Stimulated activated CD4-positive, alpha-beta T cell treated with anti-CD3 and anti-CD28 coated beads, Interleukin-4, amount 100 ng/mL, for 1 hour (primary cell): ENCODE results near the gene TST.

Experiments
- DNase-seq: peaks from one replicate; pipeline ENCODE4 v3.0.0-alpha.2; 2020

TST gene

GRCh38 chr22:36979016-36979910 is 40.0 kb downstream of the TST start:
- DNase-seq: no peak

DNA sequence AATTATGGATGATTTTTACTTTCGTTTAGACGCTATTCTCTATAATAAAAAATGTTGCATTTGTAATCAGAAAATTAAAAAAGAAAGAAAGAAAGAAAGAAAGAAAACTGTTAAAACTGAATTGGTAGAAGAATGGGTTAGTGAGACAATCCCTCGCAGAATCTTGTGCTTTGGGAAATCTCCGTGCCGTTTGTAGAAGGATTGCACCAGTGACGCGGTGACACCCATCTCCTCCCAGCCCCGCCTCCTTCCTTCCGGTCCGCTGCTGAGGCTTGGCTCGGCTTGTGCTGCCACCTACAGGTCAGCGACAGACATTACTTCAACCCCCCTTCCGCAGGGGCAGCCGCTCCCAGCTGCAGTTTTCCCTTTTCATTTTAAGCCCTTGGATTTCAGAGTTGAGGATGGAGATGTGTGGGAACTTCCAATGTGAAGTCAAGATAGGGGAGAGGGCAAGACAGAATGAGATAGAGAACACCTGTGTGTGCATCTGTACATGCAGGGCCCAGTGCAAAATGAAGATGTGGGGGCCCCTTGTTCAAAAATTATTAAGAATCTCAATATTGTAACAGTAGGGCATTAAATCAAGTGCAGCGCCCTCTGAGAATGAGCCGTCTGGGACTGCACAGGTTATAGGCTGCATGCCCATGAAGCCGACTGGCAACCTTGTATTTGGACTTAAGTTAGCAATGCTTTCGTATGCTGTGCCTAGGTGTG is 41.1 kb downstream of the TST start:
- DNase-seq: peak; percentile 91

DNA sequence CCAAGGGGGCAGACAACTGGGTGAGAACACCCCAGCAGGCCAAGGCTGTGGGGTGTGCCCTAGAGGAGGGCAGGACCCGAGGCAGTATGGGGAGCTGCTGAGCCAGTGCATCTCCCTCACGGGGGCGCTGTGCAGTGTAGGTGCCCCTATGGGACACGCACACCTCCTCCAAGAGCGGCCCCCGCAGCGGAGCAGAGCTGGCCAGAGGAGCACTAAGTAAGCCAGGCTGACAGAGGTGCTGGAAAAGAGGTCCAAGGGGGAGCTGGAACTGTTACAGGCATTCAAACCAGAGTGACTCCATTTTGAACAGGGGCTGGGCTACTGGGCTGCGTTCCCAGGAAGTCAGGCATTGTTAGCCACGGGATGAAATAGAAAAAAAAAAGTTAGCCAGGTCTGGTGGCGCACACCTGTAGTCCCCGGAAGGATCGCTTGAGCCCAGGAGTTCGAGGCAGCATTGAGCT is 41.8 kb downstream of the TST start:
- DNase-seq: peak; percentile 85

GRCh38 chr22:36976606-36977005 is 42.6 kb downstream of the TST start:
- DNase-seq: no peak

DNA sequence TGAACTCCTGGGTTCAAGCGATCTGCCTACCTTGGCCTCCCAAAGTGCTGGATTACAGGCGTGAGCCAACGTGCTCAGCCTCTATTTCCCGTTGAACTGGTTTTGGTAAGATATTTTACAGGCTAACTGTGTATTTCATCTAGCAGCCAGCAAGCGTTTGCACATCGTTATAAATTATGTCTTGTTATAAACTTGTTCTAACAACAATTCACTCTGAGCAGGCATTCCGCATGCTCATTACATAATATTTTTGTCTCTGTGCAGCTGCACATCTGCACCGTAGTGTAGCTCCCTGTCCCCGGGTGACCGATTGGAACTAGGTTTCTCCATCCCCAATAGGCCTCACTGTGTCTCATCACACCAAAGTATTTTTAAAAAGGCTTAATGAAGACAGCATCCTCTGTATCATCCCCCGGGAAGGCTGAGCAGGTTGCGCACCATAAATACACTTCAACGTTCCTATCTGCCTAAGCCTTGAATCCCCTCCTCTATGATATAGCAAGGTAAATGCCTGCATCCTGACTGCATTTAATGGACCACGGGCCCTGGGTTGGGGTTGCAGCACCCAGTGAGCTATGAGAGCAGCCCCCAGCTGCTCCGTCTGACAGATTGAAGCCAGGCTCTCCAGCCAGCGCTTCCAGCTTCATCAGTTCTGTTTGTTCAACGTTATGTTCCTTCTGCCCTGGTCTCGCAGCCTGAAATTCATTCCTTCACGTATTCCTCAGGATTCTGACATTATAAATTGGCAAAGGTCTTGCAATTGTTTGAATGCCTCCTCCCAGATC is 47.7 kb downstream of the TST start:
- no peak for DNase-seq

DNA sequence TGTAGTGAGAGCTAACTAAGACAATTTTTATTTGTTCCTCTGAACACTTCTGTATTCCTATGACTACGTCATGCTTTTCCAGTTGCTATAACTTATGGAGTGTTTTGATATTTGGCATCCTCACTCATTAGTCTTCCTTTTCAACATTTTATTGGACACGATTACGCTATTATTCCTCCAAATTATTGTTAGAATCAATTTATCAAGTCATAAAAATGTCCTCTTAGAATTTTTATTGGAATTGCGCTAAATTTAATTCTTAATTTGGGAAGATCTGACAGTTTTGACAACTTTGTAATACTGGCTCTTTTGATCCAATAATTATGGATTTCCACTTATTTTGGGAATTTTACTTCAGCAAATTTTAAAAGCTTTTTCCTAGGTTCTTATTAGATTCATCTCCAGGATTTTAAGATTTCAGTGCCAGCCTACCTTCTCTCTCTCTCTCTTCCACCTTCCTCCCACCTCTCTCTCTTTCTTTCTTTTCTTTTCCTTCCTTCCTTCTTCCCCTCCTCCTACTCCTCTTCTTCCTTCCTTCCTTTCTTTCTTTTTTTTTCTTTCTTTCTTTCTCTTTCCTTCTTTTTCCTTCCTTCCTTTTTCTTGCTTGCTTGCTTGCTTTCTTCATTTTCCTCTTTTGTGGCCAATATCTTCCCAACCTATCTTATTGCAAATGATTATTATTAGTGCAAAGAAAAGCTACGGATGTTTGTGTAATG is 50.8 kb downstream of the TST start:
- DNase-seq: no peak

DNA sequence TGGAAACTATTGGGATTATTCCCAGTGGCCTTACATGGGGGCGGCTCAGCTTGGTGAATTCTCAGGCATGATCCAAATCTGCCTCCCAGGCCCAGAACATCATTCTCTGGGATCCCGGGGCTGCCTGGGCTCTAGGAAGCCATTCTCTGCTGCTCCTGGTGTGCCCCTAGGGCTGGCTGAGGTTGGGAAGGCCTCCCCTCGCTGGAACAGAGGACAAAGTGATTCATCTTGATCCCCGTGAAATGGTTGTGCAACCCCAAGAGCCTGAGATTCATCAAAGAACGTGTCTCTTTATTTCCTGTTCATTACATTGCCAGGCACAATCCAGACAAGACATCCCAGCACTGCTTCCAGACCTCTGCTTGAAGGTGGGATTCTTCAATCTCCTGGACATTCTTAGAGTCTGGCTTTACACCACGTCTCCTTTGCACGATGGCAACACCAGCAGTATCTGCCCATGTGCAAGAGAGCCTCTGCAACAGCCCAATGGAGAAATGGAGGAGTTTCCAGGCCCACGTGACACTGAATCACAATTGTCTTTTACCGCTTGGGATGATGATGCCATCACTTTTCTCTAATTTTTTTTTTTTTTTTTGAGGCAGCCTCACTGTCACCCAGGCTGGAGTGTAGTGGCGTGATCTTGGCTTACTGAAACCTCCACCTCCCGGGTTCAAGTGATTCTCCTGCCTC is 52.3 kb downstream of the TST start:
- no peak for DNase-seq

DNA sequence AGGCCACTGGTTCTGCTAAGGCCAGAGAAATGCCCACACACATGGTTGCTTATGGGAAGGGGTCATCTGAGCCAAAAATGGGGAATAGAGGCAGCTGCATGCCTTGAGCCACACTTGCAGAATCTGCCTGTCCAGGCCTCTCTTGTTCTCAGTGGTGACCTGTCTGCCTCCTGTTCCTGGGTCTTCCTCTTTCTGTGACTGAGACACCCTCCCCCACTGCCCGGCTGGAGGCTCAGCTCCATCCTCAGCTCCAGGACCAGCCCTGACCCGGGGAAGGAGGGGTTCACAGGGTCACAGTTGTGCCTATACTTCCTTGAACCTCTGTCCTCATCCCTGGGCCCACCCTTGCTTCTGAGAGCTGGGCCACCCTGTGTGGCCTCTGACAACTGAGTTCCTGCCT is 53.6 kb downstream of the TST start:
- DNase-seq: no peak

GRCh38 chr22:36964106-36964505 is 55.1 kb downstream of the TST start:
- no peak for DNase-seq

DNA sequence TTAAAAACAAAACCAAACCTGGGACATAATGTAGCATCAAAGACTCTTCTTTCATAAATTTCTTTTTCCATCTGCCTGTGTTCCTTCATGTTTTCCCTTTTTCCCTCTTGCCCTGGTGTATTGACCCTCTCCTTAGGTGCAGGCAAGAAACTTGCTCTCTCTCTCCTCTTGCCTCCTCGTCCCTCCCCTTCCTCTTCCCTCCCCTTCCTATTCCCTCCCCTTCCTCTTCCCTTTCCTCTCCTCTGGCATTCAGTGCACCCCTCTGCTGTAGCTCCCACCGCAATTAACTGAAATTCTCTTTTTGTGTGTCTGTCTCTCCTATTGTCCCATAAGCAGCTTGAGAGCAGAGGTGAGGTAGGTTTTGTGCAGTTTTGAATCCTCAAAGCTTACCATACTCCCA is 55.9 kb downstream of the TST start:
- no peak for DNase-seq

- no peak for DNase-seq
Observed at GRCh38 chr22:36961626-36962025, 57.6 kb downstream of the TST start.
